ENCODE measurements around the gene DRC3.
"Not testable (repeated sequence)": the region's sequence is repeated elsewhere in the genome, so short reads cannot be mapped to it uniquely, and the experiment has no call there.

DRC3 gene

GRCh38 chr17:17947966-17948365 lies 24.7 kb upstream of the DRC3 start:
- no peak overlapping the region for H3K4me3 ChIP-seq (replicated peaks; ENCODE audit: low read depth, low read length)
- TF ChIP-seq CTCF (IDR thresholded peaks at IDR 0.05; ENCODE audit: low read length, missing control alignments), result no peak
- no peak for DNase-seq (ENCODE audit: low read depth)

- no peak for TF ChIP-seq CTCF (IDR thresholded peaks at IDR 0.05; ENCODE audit: low read length, missing control alignments)
- DNase-seq (ENCODE audit: low read depth), result no peak
- no peak overlapping the region for H3K4me3 ChIP-seq (replicated peaks; ENCODE audit: low read depth, low read length)
These were observed 22.3 kb upstream of the DRC3 start for GRCh38 chr17:17950347-17950746.

DNA sequence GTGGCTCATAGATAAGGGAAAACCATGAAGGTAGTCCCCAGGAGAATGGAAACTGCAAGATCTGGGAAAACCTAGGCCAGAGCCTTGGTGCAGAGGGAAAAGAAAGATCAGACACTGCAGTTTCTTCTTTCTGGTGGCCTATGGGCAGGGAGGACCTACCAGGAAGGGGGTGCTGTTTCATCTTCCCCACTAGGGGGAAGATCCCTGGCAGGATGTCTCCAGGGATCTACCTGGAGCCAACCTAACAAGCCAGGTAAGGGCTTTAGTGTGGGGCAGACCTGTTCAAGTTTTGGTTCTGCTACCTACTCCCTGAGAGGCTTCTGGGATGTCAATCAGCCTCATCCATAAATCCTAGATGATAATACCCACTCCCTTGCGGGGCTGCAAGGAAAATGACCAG lies 21.9 kb upstream of the DRC3 start:
- H3K4me3 ChIP-seq (replicated peaks; ENCODE audit: low read depth, low read length), result no peak overlapping the region
- peak; percentile 16 for TF ChIP-seq CTCF (IDR thresholded peaks at IDR 0.05; ENCODE audit: low read length, missing control alignments)
- no peak for DNase-seq (ENCODE audit: low read depth)

GRCh38 chr17:17951524-17951923 lies 21.1 kb upstream of the DRC3 start:
- no peak for TF ChIP-seq CTCF (IDR thresholded peaks at IDR 0.05; ENCODE audit: low read length, missing control alignments)
- DNase-seq (ENCODE audit: low read depth), result no peak

GRCh38 chr17:17952691-17953090 lies 20.0 kb upstream of the DRC3 start:
- no peak for DNase-seq (ENCODE audit: low read depth)
- TF ChIP-seq CTCF (IDR thresholded peaks at IDR 0.05; ENCODE audit: low read length, missing control alignments), result no peak
- no peak overlapping the region for H3K4me3 ChIP-seq (replicated peaks; ENCODE audit: low read depth, low read length)

More at GRCh38 chr17:17951524-17951923, 21.1 kb upstream of the DRC3 start:
- H3K4me3 ChIP-seq (replicated peaks; ENCODE audit: low read depth, low read length), result no peak overlapping the region

DNA sequence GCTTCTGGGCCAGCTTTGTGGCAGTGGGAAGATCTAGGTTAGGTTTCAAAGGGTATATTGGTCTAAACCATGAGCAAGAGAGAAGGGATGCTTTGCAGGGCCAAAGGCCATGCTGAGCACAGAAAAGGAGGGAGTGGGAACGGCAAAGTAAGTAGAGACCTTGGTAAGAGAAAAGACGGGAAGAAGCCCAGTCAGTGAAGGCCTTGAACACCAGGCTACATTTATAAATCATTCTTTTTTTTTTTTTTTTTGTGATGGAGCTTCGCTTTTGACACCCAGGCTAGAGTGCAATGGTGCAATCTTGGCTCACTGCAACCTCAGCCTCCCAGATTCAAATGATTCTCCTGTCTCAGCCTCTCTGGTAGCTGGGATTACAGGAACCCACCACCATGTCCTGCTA lies 18.6 kb upstream of the DRC3 start:
- H3K4me3 ChIP-seq (replicated peaks; ENCODE audit: low read depth, low read length), result no peak overlapping the region
- no peak for DNase-seq (ENCODE audit: low read depth)
- no peak for TF ChIP-seq CTCF (IDR thresholded peaks at IDR 0.05; ENCODE audit: low read length, missing control alignments)

DNA sequence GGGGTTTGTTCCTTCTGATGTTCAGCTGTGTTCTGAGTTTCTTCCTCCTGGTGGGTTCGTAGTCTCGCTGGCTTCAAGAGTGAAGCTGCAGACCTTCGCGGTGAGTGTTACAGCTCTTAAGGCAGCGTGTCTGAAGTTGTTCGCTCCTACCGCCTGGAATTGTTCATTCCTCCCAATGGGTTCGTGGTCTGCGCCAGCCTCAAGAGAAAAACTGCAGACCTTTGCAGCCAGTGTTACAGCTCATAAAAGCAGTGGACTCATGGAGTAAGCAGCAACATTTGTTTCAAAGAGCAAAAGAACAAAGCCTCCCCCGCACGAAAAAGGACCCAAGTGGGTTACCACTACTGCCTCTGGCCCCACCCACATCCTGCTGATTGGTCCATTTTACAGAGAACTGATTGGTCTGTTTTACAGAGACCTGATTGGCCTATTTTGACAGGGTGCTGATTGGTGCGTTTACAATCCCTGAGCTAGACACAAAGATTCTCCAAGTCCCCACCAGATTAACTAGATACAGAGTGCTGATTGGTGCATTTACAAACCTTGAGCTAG lies 16.8 kb upstream of the DRC3 start:
- not testable (repeated sequence) for DNase-seq (ENCODE audit: low read depth); H3K4me3 ChIP-seq (replicated peaks; ENCODE audit: low read depth, low read length)
